ENCODE results near the gene TANGO2.
A peak's percentile ranks its signal among the peaks of the same experiment; 100 is the strongest.

Gene TANGO2

GRCh38 chr22:20022978-20023613, 2.2 kb downstream of the TANGO2 start:
- FAIRE-seq (no peak), DNase-seq (ENCODE audit: extremely low spot score, insufficient read length, low read depth) (no peak)

- FAIRE-seq (no peak), DNase-seq (ENCODE audit: extremely low spot score, insufficient read length, low read depth) (no peak)
These were observed 3.3 kb downstream of the TANGO2 start for GRCh38 chr22:20024225-20024624.

DNA sequence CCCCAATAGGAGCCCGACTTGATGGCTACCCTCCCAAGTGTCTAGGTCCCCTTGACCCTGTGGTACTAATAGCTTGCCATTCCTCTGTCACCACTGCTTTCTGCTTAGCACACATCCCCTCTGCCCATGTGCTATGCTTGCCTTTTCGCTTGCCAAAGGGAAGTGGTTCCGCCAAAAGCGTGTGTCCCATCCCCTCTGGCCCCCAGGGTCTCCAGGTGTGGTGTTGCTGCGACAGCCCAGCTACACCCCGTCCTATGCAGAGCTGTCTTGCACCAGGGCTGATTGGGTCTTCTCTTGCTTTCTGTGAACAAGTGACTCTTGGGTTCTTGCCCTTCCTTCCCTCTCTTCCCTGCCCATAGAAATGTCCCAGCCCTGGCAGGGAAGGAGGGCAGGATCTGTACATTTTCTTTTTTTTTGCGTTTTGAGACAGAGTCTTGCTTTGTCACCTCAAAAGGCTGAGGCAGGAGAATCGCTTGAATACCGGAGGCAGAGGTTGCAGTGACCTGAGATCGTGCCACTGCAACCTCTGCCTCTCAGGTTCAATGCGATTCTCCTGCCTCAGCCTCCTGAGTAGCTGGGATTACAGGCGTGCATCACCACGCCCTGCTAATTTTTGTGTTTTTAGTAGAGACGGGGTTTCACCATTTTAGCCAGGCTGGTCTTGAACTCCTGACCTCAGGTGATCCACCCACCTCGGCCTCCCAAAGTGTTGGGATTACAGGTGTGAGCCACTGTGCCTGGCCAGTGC, 3.9 kb downstream of the TANGO2 start:
- no peak for FAIRE-seq

GRCh38 chr22:20025401-20026203, 4.7 kb downstream of the TANGO2 start:
- DNase-seq (ENCODE audit: extremely low spot score, insufficient read length, low read depth) = no peak
- no peak for FAIRE-seq

More for the DNA sequence above, 3.9 kb downstream of the TANGO2 start:
- DNase-seq (ENCODE audit: extremely low spot score, insufficient read length, low read depth) = no peak

GRCh38 chr22:20026204-20026908, 5.4 kb downstream of the TANGO2 start:
- FAIRE-seq (no peak), DNase-seq (ENCODE audit: extremely low spot score, insufficient read length, low read depth) (no peak)

- FAIRE-seq = no peak
These were observed 6.2 kb downstream of the TANGO2 start for GRCh38 chr22:20026996-20027601.

DNA sequence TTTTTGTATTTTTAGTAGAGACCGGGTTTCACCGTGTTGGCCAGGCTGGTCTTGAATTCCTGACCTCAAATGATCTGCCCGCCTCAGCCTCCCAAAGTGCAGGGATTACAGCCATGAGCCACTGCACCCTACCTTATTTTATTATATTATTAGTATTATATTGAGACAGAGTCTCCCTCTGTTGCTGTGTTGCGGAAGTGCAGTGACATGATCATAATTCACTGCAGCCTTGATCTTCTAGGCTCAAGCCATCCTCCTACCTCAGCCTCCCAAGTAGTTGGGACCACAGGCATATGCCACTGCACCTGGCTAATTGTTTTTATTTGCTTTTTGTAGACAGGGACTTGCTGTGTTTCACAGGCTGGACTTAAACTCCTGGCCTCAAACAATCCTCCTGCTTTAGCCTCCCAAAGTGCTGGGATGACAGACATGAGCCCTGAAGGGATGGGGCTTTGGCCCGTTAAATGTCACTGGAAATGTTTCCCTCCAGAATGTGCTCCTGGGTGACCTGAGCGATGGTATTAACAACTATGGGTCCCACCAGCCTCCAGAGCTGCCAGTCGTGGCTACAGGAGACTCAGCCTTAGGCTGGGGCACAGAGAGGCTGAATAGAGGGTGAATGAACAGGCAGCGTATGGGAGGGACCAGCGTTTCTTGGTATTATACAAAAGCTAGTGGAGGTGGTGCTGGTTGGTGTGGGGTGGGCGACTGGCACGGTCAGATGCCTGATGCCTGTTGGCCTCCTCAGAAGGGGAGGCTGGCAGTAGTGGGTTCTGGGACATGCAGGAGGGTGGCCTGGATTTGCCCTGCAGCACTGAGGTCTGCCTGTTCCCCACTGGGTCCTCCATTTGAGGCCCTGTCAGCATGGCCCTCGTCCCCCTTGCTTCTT, 7.3 kb downstream of the TANGO2 start:
- no peak for FAIRE-seq
- no peak for DNase-seq (ENCODE audit: extremely low spot score, insufficient read length, low read depth)

More at GRCh38 chr22:20026996-20027601, 6.2 kb downstream of the TANGO2 start:
- DNase-seq (ENCODE audit: extremely low spot score, insufficient read length, low read depth) = no peak

DNA sequence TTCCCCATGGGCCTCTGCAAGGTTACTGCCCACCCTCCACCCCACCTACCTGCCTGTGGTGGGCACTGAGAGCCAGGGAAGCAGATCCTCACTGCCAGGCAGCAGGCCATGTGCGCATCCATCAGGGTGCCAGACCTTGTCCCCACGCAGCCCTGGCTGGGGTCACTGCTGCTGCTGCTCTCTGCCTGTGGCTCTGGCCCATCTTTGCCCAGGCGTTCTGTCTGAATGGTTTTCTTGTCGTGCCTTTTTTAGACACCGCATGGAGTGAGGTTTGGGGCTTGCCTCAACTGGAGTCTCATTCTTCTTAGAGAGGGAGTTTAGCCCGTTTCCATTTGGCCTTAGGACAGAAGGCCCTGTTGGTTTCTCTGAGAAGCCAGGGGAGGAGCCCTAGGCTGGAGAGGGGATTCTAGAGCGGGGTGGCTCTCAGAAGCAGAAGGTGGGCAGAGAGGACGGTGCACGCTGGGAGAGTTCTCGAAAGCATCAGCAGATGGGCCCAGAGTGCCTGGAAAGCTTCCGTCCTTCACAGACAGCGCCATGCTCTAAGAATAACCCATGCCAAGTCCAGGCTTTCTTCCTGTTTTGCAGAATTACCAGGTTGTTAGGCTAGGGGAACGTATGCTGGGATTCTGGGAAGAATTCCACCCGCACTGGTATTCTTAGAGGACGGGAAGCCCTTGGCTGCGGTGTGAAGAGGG, 8.1 kb downstream of the TANGO2 start:
- no peak for FAIRE-seq

DNA sequence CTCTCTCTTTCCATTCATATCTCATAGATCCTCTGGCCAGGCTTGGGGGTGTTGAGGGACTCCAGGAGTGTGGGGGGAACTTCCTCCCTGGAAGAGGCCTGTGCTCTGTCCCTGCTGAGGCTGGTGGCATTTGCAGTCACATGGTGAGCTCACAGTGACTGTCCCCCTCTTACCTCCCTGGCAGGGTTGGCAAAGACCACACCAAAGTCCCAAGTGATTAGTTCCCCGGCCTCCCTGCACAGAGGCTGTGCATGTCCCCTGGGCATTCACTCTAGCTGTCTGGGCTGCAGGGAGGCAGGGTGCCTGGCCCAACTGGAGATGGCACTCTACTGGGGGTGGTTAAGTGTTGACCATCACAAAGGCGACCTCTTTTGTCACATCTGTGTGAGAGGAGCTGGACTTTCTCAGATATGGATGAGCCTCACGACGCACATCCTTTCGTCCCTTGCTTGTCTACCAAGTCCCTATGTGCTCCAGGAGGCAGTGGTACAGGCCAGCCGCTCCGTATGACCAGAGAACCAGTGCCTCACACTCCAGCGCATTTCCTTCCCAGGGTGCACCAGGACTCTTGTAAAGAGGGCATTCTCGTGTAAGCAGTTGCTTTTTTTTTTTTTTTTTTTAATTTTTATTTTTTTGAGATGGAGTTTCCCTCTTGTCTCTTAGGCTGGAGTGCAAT, 8.8 kb downstream of the TANGO2 start:
- FAIRE-seq = no peak
- DNase-seq (ENCODE audit: extremely low spot score, insufficient read length, low read depth) = no peak

More for the DNA sequence above, 8.1 kb downstream of the TANGO2 start:
- DNase-seq (ENCODE audit: extremely low spot score, insufficient read length, low read depth) = no peak

DNA sequence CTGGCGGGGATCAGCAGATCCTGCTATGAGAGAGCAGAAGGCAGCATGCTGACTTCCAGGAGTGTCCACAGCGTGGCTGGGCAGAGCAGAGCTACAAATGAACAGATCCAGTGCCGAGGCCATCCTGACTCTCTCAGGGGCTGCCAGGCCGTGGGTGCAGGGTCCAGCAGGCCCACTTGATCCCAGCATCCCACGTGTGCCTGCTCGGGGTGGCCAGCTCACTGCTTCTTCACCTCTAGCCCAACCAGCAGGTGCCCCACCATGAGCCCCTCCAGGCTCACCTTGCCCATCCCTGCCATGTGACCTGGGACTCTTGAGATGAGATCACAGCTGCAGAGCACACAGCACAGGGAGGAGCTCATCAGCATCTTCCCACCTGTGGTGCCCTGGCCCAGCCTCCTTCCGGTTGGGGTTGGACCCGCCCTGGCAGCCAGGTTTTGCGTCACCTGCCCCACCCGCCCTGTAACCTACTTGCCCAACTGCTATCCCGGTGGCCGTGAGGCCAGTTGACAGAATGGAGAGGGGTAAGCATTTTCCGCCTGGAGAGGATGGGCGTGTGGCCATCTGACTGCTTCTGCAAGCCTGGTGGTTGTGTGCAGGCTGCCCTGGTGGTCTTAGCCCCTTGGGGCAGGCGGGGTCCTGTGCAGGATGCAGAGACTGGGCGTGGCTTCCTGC, 11.0 kb downstream of the TANGO2 start:
- DNase-seq (ENCODE audit: extremely low spot score, insufficient read length, low read depth) (no peak), FAIRE-seq (no peak)

GRCh38 chr22:20032407-20032991, 11.6 kb downstream of the TANGO2 start:
- FAIRE-seq = no peak
- no peak for DNase-seq (ENCODE audit: extremely low spot score, insufficient read length, low read depth)

- DNase-seq (ENCODE audit: extremely low spot score, insufficient read length, low read depth) (no peak), FAIRE-seq (no peak)
These were observed 12.3 kb downstream of the TANGO2 start for GRCh38 chr22:20033045-20033706.

DNA sequence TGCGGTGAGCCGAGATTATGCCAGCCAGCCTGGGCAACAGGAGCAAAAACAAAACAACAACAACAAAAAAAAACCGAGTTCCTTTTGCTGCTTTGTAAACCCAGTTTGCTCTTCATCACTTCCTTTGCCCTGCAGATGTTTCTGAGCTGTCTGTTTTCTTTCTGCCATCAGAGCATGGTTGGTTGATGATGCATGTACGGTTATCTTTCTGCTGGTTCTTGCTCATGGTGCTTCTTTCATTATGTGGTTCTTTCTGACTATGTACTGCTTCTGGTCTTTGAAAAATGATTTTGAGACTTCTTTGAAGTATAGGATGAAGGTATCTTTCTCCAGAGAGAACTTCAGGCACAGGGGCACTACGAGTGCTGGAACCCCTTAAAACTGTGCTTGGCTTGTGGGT, 13.2 kb downstream of the TANGO2 start:
- FAIRE-seq (no peak), DNase-seq (ENCODE audit: extremely low spot score, insufficient read length, low read depth) (no peak)

DNA sequence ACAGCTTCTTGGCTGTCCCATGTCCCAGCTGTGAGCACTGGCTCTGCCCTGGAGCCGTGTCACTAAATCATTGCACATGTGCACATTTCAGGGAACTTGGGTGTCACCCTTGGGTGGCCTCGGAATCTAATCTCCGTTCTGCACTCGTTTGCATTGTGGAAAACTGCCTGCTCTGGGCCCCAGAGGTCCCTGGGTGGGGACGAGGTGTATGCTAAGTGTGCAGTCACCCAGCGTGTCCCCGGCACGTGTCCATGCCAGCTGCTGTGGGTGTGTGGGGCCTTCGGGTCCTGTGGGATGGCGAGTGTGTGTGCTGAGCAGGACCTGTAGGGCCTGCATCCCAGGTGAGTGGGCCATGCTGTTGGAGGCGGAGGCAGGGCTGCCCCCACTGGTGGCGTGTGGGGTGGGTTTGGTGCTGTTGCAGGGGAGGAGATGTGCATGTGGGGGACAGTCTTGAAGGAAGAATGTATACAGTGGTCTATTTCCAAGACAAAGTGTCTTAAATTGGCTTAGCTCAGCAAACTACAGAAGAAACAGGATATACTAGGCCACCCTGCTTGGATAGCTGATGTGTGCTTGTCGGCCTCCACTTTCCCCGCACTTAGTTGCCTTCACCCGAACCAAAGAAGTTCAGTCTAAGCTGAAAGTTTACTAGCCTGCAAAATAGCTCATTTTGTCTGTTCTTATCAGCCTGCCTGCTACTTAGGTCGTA, 14.6 kb downstream of the TANGO2 start:
- FAIRE-seq (no peak), DNase-seq (ENCODE audit: extremely low spot score, insufficient read length, low read depth) (no peak)

DNA sequence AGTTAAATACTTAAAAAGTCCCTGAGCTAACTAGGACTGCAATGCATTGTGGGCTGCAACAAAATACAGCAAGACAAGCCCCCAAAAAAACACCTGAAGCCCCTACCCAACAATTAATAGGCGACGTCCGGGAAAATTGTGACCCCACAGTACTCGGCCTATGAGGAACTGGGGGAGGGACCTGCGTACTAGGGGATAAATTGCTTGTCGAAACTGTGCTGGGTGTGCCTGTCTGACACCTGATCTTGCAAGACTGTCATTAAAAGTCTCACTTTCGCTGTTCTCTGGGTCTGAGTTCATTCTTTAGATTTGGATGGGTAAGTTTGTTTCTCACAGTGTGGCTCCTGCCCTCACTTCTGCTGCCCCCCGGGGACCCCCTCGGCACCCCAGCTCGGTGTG, 15.2 kb downstream of the TANGO2 start:
- FAIRE-seq (peak; percentile 52), DNase-seq (ENCODE audit: extremely low spot score, insufficient read length, low read depth) (no peak)
